Stimulated activated CD4-positive, alpha-beta T cell treated with anti-CD3 and anti-CD28 coated beads, Interleukin-4, amount 100 ng/mL, for 4 hours (primary cell): ENCODE results near the gene RGL4.
"Not testable (repeated sequence)": the region's sequence is repeated elsewhere in the genome, so short reads cannot be mapped to it uniquely, and the experiment has no call there.

ENCODE experiments used
- DNase-seq, 2 experiments: peaks; one replicate each; pipeline ENCODE4 v3.0.0-alpha.2; 2020

RGL4 gene, protein sequence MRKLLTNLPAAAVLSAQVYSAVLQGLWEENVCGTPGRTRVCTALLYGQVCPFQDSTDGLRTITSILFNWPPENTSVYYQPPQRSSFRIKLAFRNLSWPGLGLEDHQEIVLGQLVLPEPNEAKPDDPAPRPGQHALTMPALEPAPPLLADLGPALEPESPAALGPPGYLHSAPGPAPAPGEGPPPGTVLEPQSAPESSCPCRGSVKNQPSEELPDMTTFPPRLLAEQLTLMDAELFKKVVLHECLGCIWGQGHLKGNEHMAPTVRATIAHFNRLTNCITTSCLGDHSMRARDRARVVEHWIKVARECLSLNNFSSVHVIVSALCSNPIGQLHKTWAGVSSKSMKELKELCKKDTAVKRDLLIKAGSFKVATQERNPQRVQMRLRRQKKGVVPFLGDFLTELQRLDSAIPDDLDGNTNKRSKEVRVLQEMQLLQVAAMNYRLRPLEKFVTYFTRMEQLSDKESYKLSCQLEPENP

DNA sequence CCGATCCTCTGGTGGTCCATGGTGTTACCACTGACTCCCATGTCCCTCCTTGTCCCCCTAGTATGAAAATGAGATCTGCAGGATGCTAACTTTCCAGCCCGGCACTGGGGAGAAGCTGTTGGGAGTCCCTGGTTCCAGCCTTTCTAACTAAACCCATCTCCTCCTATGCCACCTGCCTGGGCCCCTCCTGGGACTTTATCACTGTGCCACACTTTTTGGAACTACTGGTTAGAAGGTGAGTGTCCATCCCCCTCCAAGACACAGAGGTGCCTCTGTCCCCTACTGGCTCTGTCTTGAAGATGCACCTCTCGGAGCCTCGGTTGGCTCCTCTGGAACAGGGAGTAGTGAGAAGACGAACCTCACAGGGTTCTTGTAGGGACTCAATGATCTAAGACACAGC lies at the start of gene RGL4:
Gene RGL4 (plus strand): TSS at position 301 of the 400 bp plus-strand sequence. CDS start 1,018 bp downstream, outside the sequence.
- DNase-seq, result no peak

DNA sequence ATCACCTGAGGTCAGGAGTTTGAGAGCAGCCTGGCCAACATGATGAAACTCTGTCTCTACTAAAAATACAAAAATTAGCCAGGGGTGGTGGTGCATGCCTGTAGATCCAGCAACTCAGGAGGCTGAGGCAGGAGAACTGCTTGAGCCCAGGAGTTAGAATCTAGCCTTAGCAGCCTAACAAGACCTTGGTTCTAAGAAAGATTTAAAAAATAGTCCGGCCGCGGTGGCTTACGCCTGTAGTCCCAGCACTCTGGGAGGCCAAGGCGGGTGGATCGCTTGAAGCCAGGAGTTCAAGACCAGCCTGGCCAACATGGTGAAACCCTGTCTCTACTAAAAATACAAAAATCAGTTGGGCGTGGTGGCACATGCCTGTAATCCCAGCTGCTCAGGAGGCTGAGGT lies 44.3 kb upstream of the RGL4 start:
- DNase-seq, result not testable (repeated sequence)

DNA sequence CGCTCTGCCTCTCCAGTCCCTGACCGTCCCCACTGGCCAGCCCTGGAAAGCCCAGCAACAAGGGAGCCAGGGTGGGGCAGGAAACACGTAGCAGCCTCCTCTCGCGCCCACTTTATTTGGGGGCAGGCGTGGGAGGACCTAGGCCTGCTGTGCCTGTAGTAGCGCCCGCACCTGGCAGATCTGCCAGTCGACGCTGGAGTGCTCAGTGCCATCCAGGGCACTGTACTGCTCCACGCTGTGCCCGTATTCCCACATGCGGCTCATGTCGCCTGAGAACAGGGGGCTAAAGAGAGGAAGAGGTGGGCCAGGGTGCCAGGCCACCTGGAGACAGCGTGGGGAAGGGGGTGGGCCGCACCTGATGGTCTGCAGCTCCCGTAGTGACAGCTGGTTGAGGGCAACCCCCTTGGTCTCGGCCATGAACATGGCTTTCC lies 41.7 kb upstream of the RGL4 start:
- no peak for DNase-seq

DNA sequence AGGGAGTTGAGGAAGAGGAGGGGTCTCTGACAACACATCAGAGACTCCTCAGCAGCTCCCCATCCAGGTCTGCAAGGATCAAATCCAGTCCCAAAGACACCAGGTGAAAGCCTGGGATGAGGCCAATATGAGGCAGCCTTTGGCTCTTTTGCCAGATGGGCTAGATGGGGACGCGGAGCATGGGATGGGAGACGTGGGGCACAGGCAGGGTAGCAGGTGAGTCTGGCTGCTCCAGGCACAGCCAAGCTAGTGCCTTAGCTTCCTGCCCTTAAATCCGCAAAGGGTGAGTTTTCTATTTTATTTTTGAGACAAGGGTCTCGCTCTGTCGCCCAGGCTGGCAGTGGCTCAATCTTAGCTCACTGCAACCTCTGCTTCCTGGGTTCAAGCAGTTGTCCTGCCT lies 39.1 kb upstream of the RGL4 start:
- no peak for DNase-seq

DNA sequence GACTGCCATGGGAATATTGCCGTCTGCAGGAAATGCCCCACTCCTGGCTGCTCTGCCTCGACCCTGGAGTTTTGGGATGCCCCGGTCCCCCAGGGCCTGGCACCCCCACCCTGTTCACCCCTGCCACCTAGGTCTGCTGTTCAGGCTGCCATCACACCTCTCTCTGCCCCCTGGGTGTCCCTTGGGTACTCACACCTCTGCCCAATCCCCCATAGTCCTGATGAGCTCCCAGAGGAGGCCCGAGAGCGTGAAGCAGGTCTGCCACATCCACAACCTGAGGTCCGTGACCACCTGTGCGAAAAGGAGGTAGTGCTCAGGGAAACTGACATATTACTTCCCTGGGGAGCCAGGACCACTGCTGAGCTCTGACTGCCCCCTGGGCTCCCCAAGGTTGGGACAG lies 38.5 kb upstream of the RGL4 start:
- DNase-seq, result no peak

DNA sequence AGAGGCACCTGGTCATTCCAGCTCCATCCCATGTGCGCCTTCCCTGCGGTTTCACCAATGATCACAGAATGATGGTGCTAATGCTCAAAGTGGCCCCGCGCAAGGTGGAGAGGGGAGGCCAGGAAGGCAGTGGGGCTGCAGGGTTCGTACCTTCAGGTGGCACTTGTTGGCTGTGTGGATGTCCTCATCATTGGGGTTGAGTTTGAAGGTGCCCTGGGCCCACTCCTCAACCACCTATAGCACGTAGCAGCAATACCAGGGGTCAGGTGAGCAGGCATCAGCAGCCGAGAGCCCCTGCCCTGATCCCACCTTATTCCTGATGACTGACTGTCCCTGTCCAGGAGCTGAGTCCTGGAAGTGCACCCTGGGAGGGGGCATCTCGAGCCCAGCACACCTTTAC lies 38.1 kb upstream of the RGL4 start:
- no peak for DNase-seq

DNA sequence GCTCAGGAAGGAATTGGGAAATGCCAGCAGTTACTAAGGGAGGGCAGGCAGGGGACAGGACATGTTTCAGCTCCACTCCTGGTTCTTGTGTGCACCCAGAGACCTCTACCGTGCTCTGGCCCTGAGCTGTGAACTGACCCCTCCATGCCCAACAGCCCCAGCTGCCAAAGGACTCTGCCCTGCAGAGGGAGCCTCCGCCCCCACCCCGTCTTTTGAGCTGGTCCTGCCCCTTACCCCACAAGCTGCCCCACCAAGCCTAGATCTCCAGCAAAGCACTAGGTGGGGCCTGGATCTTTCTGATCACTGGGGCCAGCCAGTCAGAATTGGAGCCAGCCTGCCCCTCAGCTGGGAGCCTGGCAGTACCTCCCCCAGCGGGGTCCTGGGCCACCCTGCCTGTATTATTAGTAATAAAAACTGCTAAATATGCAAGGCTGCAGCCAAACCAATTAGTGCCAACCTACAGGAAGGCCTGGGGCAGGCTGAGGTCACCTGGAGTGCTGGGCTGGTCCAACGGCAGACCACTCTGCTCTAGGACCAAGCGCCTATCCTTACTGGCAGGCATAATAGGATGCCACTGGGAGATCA lies 34.8 kb upstream of the RGL4 start:
- no peak for DNase-seq

DNA sequence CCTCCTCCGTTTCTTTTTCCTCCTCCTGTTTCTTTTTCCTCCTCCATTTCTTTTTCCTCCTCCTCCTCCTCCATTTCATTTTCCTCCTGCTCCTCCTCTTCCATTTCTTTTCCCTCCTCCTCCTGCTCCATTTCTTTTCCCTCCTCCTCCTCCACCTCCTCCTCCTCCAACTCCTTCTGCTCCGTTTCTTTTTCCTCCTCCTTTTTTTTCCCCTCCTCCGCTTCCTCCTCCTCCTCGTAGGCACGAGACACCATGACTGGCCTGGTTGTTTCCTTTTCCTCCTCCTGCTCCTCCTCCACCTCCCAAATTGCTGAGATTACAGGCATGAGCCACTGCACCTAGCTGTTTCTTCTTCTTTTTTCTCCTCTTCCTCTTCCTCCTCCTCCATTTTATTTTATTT lies 33.1 kb upstream of the RGL4 start:
- DNase-seq, result no peak

DNA sequence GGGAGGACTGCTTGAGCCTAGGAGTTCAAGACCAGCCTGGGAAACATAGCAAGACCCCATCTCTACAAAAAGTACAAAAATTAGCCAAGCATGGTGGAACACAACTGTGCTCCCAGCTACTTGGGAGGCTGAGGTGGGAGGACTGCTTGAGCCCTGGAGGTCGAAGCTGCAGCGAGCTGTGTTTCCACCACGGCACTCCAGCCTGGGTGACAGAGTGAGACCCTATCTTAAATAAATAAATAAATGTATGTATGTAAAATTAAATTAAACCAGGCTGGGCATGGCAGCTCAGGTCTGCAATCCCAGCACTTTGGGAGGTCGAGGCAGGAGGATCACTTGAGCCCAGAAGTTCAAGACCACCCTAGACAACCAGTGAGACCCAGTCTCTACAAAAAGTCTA lies 30.4 kb upstream of the RGL4 start:
- not testable (repeated sequence) for DNase-seq

DNA sequence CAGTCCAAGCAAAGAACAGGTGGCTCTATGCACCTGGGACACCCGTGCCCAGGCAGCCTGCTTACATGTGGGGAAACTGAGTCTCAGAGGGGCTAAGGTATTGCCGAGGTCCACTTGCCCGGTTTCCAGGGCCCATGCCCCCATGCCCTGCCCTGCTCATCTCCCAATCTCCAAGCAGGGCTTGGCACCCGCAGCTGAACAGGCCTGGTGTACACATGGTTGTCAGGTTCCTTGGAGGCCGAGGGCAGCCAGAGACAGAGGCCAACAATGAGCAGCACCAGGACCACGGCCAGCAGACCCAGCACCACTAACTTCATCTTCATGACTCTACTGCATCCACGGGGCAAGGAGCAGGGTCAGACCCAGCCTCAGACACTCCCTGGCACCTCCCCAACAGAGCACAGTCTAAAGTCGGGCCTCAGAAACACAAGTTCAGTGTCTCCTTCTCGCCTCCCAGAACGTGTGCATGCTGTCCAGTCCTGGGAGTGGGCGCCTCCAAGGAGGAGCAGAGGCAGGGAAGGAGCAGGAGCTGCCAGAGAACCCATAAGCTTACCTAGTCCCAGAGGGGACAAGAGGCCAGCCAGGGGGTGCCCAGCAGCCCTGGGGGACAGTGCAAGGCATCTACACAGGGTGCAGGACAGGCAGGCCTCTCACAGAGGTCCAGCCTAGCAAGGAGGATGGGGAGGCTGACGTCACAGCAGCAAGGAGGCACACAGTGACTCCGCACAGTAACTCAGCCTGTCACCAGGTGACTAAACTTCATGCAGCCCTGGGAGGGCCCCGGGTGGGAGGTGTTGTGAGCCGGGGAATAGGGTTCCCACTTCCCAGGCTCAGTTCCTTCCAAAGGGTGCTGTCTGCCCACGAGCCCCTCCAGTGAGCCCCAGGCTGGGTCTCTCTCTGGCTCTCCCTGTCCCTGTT lies 20.2 kb upstream of the RGL4 start:
- DNase-seq, result no peak

DNA sequence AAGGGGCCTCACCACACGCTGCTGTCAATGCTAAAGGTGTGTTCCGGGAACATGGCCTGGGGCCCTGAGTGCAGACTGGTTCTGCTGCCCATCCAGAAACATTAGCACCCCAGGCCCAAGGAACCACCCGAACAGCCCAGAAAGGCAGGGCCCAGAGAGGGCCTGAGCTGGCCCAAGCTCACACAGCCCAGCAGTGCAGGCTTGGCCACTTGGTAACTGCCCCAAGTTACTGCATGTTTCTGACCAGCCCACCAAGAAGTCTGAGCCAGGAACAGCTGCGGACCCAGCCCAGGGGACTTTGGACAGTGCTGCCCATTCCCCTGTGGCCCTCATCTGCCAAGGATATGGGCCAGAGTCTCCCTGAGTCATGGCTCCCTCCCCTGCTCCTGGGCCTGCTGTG lies 19.4 kb upstream of the RGL4 start:
- DNase-seq, result not testable (repeated sequence)

DNA sequence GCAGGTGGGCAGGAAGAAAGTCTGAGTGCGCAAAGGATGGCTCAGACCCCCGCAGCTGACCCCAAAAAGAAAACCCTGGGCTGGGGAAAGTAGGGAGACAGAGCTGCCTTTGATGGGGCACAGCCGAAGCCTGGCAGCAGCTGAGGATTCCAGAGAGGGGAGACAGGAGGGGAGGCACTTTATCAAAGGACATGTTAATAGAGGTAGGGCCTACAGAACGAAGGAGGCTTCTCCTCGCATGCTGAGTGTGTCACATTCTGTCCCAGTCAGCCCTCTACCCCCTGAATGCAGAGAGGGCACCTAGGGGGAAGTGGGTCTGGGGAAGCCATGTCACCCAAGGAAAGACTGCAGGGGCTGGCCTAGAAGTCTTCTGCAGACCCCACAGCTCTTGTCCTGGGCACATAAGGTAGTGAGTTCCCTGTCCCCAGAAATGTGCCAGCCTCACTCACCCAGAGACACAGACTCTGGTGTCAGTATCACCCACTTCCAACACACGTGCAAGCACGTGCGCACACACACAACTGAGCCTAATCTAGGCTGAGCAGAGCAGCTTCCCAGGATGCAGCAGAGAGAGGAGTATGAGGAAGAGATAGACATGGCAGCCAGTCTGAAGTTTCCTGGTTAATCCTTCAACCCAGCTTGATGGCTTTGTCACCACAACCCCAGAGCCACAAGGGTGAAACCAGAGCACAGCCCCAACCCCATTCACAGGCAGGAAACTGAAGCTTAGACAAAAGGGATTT lies 18.3 kb upstream of the RGL4 start:
- DNase-seq, result not testable (repeated sequence)

DNA sequence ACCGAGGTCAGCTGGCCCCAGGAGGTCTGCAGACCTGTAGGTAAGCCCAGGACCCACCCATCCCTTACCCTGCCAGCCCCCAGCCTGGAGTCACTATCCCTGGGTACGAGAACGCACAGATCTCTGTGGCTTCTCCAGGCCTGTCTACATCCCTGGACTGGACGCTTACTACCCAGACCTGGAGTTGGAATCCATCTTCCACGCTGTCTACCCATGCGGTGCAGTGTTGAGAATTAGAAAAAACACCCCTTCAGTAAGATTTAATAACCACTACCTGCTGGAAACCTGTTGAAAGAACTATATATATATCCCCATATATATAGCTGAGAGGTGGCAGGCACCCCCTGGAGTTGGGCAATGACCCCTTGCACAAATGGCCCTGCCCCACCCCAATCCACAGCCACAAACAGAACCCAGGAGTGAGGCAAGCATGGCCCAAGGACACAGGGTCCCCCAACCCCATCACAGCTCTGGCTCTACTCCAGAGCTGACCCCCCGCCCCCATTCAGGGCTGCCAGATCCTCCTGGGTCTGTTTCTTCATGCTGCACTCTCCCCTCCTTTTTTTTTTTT lies 17.7 kb upstream of the RGL4 start:
- no peak for DNase-seq

DNA sequence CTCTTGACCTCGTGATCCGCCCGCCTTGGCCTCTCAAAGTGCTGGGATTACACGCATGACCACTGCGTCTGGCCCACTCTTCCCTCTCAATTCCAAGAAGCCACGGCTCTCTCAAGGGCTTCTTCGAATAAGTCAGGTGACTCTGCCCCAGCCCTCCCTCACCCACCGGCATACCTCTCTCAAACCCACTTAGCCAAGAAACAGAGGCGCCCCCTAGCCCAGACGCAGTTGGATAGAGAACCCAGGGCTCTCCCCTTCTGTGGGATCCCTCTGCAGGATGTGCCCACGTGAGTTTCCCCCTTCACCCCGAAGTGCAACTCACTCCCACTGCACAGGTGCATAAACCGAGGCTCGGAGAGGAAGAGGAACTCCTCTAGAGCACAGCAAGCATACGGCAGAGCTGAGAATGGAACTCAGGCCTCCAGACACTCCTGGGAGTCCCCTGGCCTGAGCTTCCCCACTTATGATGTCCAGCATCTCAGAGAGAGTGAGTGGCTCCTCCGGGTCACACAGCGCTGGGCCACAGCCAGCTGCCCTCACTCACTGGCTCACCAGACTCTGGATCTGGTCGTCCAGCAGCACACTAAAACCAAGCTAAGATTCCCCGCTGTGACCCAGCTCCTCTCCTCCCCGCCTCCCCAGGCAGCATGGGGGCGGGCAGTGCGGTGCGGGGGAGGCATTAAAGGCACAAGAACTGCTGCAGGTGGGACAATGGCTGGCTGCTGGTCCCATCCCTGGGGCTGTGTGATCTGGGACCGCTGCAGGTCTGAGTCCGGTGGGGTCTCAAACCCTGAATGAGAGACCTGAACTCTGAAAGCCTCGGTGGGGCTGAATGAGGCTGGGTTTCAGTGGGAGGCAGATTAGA lies 16.8 kb upstream of the RGL4 start:
- no peak for DNase-seq

DNA sequence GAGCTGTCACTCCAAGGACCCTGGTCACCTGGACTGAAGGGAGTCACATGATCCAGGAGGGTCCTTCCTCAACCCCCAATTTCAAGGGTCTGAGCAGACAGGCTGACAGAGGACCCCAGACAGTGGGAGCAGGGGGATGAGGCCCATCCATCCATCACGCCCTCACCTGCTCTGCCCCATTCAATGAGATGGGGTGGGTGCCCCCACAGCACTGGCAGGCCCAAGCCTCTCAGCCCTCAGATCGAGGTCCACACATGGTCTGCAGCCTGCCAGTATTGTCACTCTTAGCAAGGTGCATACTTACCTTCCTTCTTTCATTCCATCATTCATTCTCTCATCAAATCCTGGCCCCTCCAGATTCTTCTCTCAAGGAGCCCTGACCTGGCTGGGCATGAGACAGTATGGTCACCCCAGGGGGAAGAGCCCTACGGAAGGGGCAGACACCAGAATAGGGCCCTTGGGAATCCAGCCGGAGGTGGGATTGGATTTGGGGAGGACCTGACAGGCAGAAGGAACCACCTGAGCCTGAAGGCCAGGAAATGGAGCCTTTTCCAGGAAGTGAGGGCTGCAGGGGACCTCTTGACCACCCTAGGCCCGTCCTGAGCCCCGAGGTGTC lies 15.8 kb upstream of the RGL4 start:
- DNase-seq, result not testable (repeated sequence)

DNA sequence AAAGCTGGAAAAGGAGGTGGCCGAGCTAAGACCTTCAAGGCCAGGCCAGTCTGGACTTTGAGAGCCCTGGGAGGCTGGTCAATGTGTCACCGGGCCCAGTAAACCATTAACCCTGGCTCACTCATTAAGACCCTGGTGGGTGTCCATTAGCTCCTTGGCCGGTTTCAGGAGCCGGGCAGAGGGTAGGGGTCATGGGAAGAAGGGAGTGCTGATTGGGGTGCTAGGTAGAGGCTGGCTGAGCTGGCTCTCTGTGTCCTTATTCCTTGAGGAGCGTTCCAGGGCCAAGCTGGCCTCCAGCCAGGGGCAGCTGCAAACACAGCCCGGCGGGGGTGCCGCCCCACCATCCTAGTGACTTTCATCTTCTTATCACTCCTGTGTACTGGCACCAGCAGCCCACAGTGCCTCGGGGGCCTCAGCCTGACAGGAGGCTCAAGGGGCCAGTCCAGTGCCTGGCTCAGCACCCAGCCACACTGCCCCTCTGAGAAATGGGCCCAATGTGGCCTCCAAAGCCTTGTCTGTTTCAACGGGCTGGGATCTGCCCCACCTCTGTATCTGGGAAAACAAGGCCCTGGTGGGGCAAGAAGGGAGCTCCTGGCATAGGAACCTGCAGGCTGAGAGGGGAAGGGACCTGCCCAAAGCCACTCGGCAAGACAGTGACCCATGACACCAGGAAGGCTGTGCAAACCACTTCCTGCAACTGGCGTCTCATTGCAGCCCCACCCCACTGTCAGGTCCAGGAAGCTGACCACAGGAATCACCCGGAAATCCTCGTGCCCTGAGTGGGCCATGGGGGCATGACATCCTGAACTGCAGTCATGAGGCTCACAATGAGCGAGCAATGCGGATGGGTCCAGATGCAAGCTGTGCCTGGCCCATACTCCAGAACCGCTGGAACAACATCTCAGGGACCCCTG lies 15.1 kb upstream of the RGL4 start:
- no peak for DNase-seq

DNA sequence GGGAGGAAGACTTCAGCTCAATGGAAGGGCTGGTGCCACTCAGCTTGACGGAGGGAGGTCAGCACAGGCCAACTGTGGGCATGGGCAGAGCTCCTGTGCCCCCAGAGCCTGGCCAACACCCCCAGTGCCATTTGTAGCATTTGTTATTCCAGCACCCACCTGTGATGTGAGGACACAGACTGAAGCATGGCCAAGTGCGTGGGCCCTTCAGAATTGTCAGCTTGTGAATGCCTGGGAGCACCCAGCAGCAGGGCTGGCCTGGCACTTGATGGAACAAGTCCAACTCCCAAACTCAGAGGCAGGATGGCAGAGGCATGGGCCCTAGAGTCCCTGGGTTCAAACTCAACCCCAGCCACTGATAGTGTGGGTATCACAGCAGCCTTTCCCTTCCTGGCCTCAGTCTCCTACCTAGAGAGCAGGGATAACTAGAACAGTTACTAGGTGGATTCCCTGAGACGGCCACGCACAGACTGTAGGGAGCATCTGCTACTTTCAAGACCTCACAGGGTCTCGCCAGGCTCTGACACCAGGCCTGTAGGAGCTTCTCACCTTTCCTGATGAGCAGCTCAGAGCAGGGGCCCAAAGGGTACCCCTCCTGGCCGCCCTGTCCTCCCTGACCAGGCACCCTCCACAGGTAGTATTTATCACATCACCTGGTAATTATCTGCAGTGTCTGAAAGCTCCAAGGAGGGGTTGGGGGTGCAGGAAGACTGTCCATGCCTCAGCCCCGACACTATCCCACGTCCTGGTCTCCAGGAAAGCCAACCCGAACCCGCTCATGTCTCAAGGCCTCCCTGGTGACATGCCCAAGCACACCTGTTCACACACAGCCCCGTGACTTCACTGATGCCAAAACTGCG lies 13.7 kb upstream of the RGL4 start:
- not testable (repeated sequence) for DNase-seq

DNA sequence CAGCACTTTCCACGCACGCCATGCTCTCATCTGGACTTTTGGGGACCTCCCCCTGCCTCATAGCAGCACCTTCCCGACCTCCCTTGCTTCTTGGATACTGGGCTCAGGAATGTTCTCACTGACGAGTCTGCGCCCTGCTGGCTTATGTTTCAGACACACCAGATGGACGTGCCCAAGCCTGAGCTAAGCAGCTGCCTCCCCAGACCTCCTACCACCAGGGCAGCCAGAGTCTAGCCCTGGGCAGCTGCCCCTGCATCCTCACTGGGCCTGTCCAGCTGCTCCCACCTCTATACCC lies 13.2 kb upstream of the RGL4 start:
- no peak for DNase-seq

DNA sequence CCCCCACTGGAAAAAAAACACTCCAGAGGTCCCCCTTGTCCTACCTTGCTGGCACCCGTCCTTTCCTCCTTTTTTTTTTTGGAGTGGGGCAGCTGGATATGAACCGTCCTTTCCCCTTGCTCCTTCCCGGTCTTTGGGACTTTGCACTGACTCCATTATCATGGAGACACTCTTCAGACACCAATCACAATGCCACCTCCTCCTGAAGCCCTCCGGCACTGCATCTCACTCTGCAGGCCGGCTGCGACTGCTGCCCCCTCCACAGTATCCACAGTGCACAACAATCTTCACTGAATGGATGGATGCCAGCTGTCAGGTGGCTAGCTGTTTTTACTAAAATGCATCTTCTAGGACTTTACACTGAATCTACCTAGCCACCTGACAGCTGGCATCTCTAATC lies 12.7 kb upstream of the RGL4 start:
- no peak for DNase-seq
